SK-N-MC (cell line): ENCODE measurements around the gene TRAM2.

Source experiments
- EZH2 ChIP-seq: fragments of 200-600 bp; sonication (generic); IDR thresholded peaks from one replicate; pipeline ENCODE4 v1.6.1; 2017; ENCODE audit warnings: antibody characterized with exemption
- POLR2AphosphoS5 ChIP-seq: IDR thresholded peaks from 2 replicates; pipeline ENCODE4 v1.6.1; 2012; ENCODE audit warnings: mild to moderate bottlenecking, low read depth, low read length, borderline replicate concordance

DNA sequence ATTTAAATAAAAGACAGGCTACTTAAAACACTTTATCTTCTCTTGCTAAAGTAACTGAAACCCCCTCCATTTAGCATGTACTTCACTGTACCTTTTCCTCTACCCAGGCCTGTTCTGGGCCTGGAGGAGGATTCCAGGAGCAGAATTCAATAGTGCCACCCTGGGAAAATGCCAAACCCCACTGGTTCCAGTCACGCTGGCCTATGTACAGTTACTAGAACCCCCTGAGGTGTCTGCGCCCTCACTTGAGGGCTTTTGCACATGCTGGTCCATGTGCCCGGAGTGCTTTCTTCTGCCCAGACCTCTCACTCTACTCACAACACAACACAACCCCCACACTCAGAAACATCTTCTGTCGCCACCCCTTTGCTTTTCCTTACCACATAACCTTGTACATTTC, 45.5 kb downstream of the TRAM2 start:
- TF ChIP-seq POLR2AphosphoS5 (no peak), EZH2 (no peak)
